GM23248 (cell line): ENCODE data around the gene OR4E1.

Source experiments
- EZH2 ChIP-seq: fragments of 200-600 bp; sonication (generic); IDR thresholded peaks from 2 replicates; pipeline ENCODE4 v1.6.1; 2018; ENCODE audit warnings: antibody characterized with exemption, mild to moderate bottlenecking; ENCODE audit not compliant: insufficient read depth, poor library complexity, severe bottlenecking
- EZH2phosphoT487 ChIP-seq: fragments of 200-600 bp; sonication (generic); IDR thresholded peaks from 2 replicates; pipeline ENCODE4 v1.6.1; 2018; ENCODE audit warnings: antibody characterized with exemption, moderate library complexity, mild to moderate bottlenecking, low read depth; ENCODE audit not compliant: insufficient read depth

GRCh38 chr14:21711360-21711961 lies 37.8 kb upstream of the OR4E1 start:
- TF ChIP-seq EZH2: no peak
- no peak for TF ChIP-seq EZH2phosphoT487
